Prostate gland (tissue), 2 donors: ENCODE results near the gene PPM1F. TPM values are rescaled to one million over a fixed set of nuclear protein-coding genes. Genes with fewer than 3 reads are reported as not detected.
"Not testable (repeated sequence)": the region's sequence is repeated elsewhere in the genome, so short reads cannot be mapped to it uniquely, and the experiment has no call there.

Experiments
- DNase-seq: peaks from one replicate; pipeline ENCODE4 v3.0.0-alpha.2; 2019; ENCODE audit warnings: low spot score
- H3K27ac ChIP-seq, 2 donors: fragments of 200-600 bp; sonication (generic); 2 replicates each; pipeline ENCODE4 v1.5.1; 2017 to 2019
- H3K27me3 ChIP-seq: fragments of 200-600 bp; sonication (generic); replicated peaks from 2 replicates; pipeline ENCODE4 v1.5.1; 2019; ENCODE audit not compliant: insufficient read depth
- H3K36me3 ChIP-seq, 2 donors: fragments of 200-600 bp; sonication (generic); 1 replicate in 1 of 2; 2 replicates in 1 of 2; pipeline versions ENCODE4 v1.5.1 to v1.8.1; 2017 to 2019
- H3K4me1 ChIP-seq: fragments of 200-600 bp; sonication (generic); replicated peaks from 2 replicates; pipeline ENCODE4 v1.5.1; 2019
- H3K4me3 ChIP-seq, 2 donors: fragments of 200-600 bp; sonication (generic); 2 replicates each; pipeline ENCODE4 v1.5.1; 2017 to 2019
- H3K9me3 ChIP-seq: fragments of 200-600 bp; sonication (generic); 2 replicates; pipeline ENCODE4 v1.5.1; 2017
- POLR2A ChIP-seq: fragments of 450-650 bp; IDR thresholded peaks from one replicate; pipeline ENCODE4 v1.6.1; 2016; ENCODE audit warnings: antibody characterized with exemption, mild to moderate bottlenecking
- POLR2AphosphoS5 ChIP-seq: sonication (generic); formaldehyde crosslinking; IDR thresholded peaks from one replicate; pipeline ENCODE4 v1.6.1; 2017; ENCODE audit warnings: antibody characterized with exemption
- WGBS: methylation state at CpG from one replicate; pipeline ENCODE4 v1.1.5; 2018; 5-methylcytosine and 5-hydroxymethylcytosine counted together
- intact Hi-C: fragments of 100-400 bp; cut with DNase I; formaldehyde crosslinking; loops from one replicate; pipeline ENCODE4 v1.14.2; 2022
- total RNA-seq, 2 donors: library from RNA; depleted of rRNA; stranded (reverse); fragments of >200 nt; gene quantifications; one replicate each; pipeline ENCODE4 v1.1.0, GENCODE V29; 2016
- TF ChIP-seq, protein P1 (sequence below), 4 experiments: fragments of 200-600 bp in 2 of 4; fragments of 450-650 bp in 2 of 4; sonication (generic) in 2 of 4; IDR thresholded peaks; 1 replicate in 3 of 4; 2 replicates in 1 of 4; pipeline ENCODE4 v1.5.1; 2016 to 2019; ENCODE audit warnings: antibody characterized with exemption in 4 of 4, mild to moderate bottlenecking in 2 of 4, moderate library complexity in 2 of 4

The PPM1F gene
- total RNA-seq, 2 donors from 2014 or later: 16.8 to 31.6 TPM

DNA sequence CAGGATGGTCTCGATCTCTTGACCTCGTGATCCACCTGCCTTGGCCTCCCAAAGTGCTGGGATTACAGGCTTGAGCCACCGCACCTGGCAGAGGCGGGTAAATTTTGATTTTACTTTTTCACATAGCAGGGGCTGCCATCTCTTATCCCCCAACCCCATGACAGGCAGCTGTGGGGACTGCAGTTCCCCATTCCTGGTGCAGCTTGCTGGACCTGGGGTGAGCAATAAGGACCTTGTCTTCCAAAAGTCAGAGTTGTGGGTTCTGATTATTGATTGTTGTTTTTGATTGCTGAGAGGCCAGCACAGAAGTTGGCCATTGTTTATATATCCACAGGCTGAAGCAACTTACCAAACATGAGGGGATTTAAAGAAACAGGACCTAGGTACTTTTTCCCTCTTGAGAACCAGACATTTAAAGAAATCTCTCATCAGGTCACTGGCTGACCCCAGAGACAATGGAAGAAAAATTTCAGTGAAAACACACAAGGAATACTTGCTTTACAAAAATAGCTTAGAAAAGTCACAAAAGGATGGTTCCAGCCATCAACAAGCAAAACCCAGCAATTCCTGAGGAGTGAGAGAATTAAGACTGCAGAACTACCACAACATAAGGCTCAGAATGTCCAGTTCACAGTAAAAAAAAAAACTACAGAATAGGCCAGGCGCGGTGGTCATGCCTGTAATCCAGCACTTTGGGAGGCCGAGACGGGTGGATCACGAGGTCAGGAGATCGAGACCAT is 63.2 kb downstream of the PPM1F start:
- no peak overlapping the region for H3K27ac ChIP-seq
- intact Hi-C loops: no loop called here
- H3K36me3 ChIP-seq: no peaks in the 10 kb centered on the region
- H3K27me3 ChIP-seq: no peaks in the 10 kb centered on the region
- no peaks in the 10 kb centered on the region for H3K4me1 ChIP-seq
- no peak for DNase-seq
- H3K9me3 ChIP-seq: no peaks in the 10 kb centered on the region
- no peak overlapping the region for H3K4me3 ChIP-seq
- 96% methylated on average over 10 of the region's 10 CpGs for WGBS
- TF ChIP-seq, protein P1, sequence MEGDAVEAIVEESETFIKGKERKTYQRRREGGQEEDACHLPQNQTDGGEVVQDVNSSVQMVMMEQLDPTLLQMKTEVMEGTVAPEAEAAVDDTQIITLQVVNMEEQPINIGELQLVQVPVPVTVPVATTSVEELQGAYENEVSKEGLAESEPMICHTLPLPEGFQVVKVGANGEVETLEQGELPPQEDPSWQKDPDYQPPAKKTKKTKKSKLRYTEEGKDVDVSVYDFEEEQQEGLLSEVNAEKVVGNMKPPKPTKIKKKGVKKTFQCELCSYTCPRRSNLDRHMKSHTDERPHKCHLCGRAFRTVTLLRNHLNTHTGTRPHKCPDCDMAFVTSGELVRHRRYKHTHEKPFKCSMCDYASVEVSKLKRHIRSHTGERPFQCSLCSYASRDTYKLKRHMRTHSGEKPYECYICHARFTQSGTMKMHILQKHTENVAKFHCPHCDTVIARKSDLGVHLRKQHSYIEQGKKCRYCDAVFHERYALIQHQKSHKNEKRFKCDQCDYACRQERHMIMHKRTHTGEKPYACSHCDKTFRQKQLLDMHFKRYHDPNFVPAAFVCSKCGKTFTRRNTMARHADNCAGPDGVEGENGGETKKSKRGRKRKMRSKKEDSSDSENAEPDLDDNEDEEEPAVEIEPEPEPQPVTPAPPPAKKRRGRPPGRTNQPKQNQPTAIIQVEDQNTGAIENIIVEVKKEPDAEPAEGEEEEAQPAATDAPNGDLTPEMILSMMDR (IDR thresholded peaks at IDR 0.05): no peak
- TF ChIP-seq POLR2A (no peak), POLR2AphosphoS5 (no peak)

DNA sequence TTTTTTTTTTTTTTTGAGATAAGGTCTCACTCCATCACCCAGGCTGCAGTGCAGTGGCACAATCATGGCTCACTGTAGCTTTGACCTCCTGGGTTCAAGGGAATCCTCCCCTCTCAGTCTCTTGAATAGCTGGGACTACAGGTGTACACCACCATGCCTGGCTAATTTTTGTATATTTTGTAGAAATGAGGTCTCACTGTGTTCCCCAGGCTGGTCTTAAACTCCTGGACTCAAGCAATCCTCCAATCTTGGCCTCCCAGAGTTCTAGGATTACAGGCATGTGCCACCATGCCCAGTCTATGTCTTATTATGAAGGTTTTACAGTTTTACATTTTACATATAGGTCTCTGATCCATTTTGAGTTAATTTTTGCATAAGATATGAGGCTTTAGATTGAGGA is 64.8 kb downstream of the PPM1F start:
- DNase-seq: no peak
- intact Hi-C loops: no loop called here
- no peak for TF ChIP-seq POLR2AphosphoS5
- no peak for TF ChIP-seq POLR2A
- TF ChIP-seq, protein P1 (IDR thresholded peaks at IDR 0.05): no peak

DNA sequence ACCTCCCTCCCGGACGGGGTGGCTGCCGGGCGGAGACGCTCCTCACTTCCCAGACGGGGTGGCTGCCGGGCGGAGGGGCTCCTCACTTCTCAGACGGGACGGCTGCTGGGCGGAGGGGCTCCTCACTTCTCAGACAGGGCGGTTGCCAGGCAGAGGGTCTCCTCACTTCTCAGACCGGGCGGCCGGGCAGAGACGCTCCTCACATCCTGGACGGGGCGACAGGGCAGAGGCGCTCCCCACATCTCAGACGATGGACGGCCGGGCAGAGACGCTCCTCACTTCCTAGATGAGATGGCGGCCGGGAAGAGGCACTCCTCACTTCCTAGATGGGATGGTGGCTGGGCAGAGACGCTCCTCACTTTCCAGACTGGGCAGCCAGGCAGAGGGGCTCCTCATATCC is 68.7 kb downstream of the PPM1F start:
- 96% methylated on average over 19 of the region's 26 CpGs for WGBS
- H3K27me3 ChIP-seq, H3K27ac ChIP-seq, intact Hi-C loops, H3K4me3 ChIP-seq, H3K36me3 ChIP-seq, DNase-seq, H3K4me1 ChIP-seq, H3K9me3 ChIP-seq: not testable (repeated sequence)

More for the DNA sequence above, 64.8 kb downstream of the PPM1F start:
- H3K27ac ChIP-seq: no peak overlapping the region
- H3K9me3 ChIP-seq: no peaks in the 10 kb centered on the region
- no peaks in the 10 kb centered on the region for H3K27me3 ChIP-seq
- H3K4me1 ChIP-seq: no peaks in the 10 kb centered on the region
- H3K36me3 ChIP-seq: no peaks in the 10 kb centered on the region
- no peak overlapping the region for H3K4me3 ChIP-seq

DNA sequence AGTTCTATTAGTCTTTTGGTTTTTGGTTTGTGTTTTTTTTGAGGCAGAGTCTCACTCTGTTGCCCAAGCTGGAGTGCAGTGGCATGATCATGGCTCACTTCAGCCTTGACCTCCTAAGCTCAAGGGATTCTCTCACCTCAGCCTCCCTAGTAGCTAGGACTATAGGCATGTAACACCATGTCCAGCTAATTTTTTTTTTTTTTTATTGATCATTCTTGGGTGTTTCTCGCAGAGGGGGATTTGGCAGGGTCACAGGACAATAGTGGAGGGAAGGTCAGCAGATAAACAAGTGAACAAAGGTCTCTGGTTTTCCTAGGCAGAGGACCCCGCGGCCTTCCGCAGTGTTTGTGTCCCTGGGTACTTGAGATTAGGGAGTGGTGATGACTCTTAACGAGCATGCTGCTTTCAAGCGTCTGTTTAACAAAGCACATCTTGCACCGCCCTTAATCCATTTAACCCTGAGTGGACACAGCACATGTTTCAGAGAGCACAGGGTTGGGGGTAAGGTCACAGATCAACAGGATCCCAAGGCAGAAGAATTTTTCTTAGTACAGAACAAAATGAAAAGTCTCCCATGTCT is 69.8 kb downstream of the PPM1F start:
- intact Hi-C loops, H3K4me1 ChIP-seq, H3K27me3 ChIP-seq, DNase-seq, H3K9me3 ChIP-seq, H3K36me3 ChIP-seq, H3K4me3 ChIP-seq, H3K27ac ChIP-seq: not testable (repeated sequence)
- WGBS: 36% methylated on average over 3 of the region's 7 CpGs

DNA sequence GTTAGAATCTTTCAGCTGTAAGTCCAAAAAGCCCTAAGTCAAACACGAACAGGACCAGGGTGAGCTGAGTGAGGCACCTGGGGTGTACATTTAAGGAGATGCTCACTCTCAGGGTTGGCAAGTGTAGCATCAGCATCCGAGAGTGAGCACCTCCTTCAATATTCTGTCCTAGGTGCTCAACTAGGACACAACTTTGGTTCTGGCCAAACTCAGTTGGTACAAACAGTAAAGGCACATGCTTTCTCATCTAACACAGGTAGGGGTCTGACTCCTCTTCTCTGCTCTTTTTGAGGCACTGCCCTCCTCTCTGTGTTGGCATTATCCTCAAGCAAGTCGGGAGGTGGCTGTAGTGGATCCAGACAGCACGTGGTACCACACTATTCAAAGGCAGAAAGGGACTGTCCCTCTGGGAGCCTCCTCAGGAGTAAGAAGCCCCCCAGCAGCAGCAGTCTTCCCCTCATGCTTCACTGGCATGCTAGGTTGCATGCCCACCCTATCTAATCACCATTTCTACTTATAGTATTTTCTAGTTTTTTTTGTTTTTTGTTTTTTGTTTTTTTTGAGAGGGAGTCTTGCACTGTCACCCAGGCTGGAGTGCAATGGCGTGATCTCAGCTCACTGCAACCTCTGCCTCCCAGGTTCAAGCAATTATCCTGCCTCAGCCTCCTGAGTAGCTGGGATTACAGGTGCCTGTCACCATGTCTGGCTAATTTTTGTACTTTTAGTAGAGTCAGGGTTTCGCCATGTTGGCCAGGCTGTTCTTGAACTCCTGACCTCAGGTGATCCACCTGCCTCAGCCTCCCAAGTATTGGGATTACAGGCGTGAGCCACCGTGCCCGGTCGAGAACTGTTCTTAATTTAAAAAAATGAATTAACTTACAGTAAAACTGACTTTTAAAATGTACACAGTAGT is 70.6 kb downstream of the PPM1F start:
- TF ChIP-seq POLR2A (no peak), POLR2AphosphoS5 (no peak)
- TF ChIP-seq, protein P1 (IDR thresholded peaks at IDR 0.05): no peak

More for the DNA sequence above, 70.6 kb downstream of the PPM1F start:
- H3K4me3 ChIP-seq: no peak overlapping the region
- H3K4me1 ChIP-seq: no peaks in the 10 kb centered on the region
- H3K36me3 ChIP-seq: no peaks in the 10 kb centered on the region
- H3K27ac ChIP-seq: no peak overlapping the region
- 82% methylated on average over 10 of the region's 10 CpGs for WGBS
- intact Hi-C loops: no loop called here
- no peaks in the 10 kb centered on the region for H3K9me3 ChIP-seq
- DNase-seq: no peak
- no peaks in the 10 kb centered on the region for H3K27me3 ChIP-seq
